Uterus (tissue), 4 donors: ENCODE measurements around the gene MBNL1. TPM values are rescaled to one million over a fixed set of nuclear protein-coding genes. Genes with fewer than 3 reads are reported as not detected.

ENCODE experiments used
- DNase-seq, 2 donors: peaks; one replicate each; pipeline ENCODE4 v3.0.0-alpha.2; 2019 to 2020
- H3K27ac ChIP-seq, 2 donors: fragments of 200-600 bp; sonication (generic); 1 replicate in 1 of 2; 2 replicates in 1 of 2; pipeline ENCODE4 v1.5.1; 2016 to 2018
- H3K27me3 ChIP-seq, 2 donors: fragments of 200-600 bp; sonication (generic); one replicate each; pipeline ENCODE4 v1.5.1; 2018 to 2019; ENCODE audit warnings: control low read depth in 1 of 2
- H3K36me3 ChIP-seq, 2 donors: fragments of 200-600 bp; sonication (generic); one replicate each; pipeline ENCODE4 v1.5.1; 2019; ENCODE audit warnings: control low read depth in 1 of 2
- H3K4me1 ChIP-seq, 2 donors: fragments of 200-600 bp; sonication (generic); one replicate each; pipeline ENCODE4 v1.5.1; 2018 to 2019; ENCODE audit warnings: control low read depth in 1 of 2
- H3K4me3 ChIP-seq, 2 donors: fragments of 200-600 bp; sonication (generic); 1 replicate in 1 of 2; 2 replicates in 1 of 2; pipeline ENCODE4 v1.5.1; 2018 to 2019; ENCODE audit warnings: mild to moderate bottlenecking in 1 of 2
- H3K9me3 ChIP-seq, 2 donors: fragments of 200-600 bp; sonication (generic); one replicate each; pipeline ENCODE4 v1.5.1; 2019; ENCODE audit warnings: control low read depth in 1 of 2
- CTCF ChIP-seq, 4 experiments: fragments of 200-600 bp in 2 of 4; fragments of 450-650 bp in 2 of 4; sonication (generic) in 2 of 4; IDR thresholded peaks; one replicate each; pipeline ENCODE4 v1.5.1; 2016 to 2019; ENCODE audit warnings: antibody characterized with exemption in 4 of 4, mild to moderate bottlenecking in 2 of 4, moderate library complexity in 1 of 4
- POLR2A ChIP-seq, 2 donors: fragments of 450-650 bp; IDR thresholded peaks; one replicate each; pipeline ENCODE4 v1.6.1; 2016; ENCODE audit warnings: antibody characterized with exemption in 2 of 2, mild to moderate bottlenecking in 1 of 2, moderate library complexity in 1 of 2
- intact Hi-C: fragments of 100-400 bp; cut with DNase I; formaldehyde crosslinking; loops from one replicate; pipeline ENCODE4 v1.15.1; 2023; ENCODE audit warnings: low total_unique reads
- small RNA-seq: library from RNA; depleted of rRNA; stranded (forward); fragments of <200 nt; gene quantifications from one replicate; pipeline ENCODE3, GENCODE V24; 2016
- total RNA-seq, 4 donors: library from RNA; depleted of rRNA in 3 of 4; stranded (reverse); fragments of >200 nt in 3 of 4; gene quantifications; one replicate each; pipeline versions ENCODE4 v1.1.0 to v1.2.4, GENCODE V29; 2014 to 2023
- donor health status: DM: yes; HTN: yes; CAD: no.

The MBNL1 gene
- total RNA-seq, 4 donors from 2014 or later, result 219 to 470 (median 243) TPM

- TF ChIP-seq CTCF (IDR thresholded peaks at IDR 0.05), result no peak
- no peak for TF ChIP-seq POLR2A (IDR thresholded peaks at IDR 0.05)
- H3K36me3 ChIP-seq, result no peaks in the 10 kb centered on the region
- H3K27me3 ChIP-seq, result no peaks in the 10 kb centered on the region
- no peak overlapping the region for H3K4me3 ChIP-seq
- H3K27ac ChIP-seq, result no peak overlapping the region
- H3K4me1 ChIP-seq, result no peaks in the 10 kb centered on the region
- DNase-seq, result no peak
- no peaks in the 10 kb centered on the region for H3K9me3 ChIP-seq
- intact Hi-C loops, result no loop called here
Measured at GRCh38 chr3:152511904-152512303, 243.2 kb downstream of the MBNL1 start.

DNA sequence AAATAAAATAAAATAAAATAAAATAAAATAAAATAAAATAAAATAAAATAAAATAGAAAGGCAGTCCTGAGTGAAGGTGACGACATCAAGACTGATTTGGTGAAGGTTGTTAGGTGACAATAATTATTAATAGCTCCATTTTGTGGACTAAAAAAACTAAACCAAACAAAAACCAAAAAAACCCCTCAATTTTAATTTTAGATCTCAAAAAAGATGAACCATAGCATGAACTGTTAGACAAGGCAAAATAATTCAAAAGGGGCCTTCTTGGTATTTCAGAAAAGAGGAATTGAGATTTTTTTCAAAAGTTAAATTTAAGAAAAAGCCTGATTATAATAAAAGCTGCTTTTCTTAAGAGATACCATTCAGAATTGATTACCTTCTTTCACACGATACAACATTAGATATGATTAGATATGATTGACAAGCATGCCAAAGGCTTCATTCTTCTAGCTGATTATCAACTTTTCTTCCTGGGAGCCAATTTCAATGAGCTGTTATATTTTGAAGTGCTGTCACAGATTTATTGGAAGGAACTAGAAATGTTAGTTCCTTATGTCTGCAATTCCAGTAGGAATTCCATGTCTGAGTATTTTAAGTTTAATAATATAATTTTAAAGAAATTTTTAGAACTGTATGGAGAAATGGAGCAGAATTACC is 244.7 kb downstream of the MBNL1 start:
- Histone ChIP-seq H3K36me3 (no peaks in the 10 kb centered on the region), H3K9me3 (no peaks in the 10 kb centered on the region), H3K4me3 (no peak overlapping the region), H3K27ac (no peak overlapping the region), H3K4me1 (no peaks in the 10 kb centered on the region), H3K27me3 (no peaks in the 10 kb centered on the region)
- TF ChIP-seq CTCF (IDR thresholded peaks at IDR 0.05) (no peak), POLR2A (IDR thresholded peaks at IDR 0.05) (no peak)
- intact Hi-C loops, result no loop called here
- no peak for DNase-seq

Small RNAs within 50 kb of the gene (small RNA-seq; reads per million reads assigned to genes)
- gene RF00019, result not detected
